Measurements from ENCODE around the gene SLC10A1.

SLC10A1 gene

DNA sequence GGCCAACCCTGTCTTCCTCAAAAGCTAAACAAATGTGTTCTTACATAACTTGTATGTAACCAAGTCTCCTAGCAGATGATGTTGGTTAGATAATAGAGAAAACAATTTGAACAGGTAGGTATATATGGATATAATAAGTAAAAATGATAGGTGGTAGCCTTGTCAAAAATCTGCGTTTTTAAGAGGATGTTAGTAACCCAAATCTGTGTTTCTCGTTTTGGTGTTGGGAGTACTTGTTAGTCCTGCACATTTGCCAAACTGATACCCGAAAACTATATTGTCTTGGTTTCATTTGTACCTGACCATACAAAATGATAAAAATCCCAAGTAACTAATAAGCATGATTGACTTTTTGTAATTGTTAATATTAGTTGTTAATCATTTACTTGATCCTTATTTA, 22.0 kb downstream of the SLC10A1 start:
- H3K27me3 ChIP-seq = no peaks in the 10 kb centered on the region
- intact Hi-C loops (cut with DNase I; ENCODE audit: low total_unique reads) = no loop called here
- H3K4me1 ChIP-seq = peaks cover 0 to 49% (median 19%) of the 10 kb centered on the region in 4 donors
- TF ChIP-seq, protein P1, sequence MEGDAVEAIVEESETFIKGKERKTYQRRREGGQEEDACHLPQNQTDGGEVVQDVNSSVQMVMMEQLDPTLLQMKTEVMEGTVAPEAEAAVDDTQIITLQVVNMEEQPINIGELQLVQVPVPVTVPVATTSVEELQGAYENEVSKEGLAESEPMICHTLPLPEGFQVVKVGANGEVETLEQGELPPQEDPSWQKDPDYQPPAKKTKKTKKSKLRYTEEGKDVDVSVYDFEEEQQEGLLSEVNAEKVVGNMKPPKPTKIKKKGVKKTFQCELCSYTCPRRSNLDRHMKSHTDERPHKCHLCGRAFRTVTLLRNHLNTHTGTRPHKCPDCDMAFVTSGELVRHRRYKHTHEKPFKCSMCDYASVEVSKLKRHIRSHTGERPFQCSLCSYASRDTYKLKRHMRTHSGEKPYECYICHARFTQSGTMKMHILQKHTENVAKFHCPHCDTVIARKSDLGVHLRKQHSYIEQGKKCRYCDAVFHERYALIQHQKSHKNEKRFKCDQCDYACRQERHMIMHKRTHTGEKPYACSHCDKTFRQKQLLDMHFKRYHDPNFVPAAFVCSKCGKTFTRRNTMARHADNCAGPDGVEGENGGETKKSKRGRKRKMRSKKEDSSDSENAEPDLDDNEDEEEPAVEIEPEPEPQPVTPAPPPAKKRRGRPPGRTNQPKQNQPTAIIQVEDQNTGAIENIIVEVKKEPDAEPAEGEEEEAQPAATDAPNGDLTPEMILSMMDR (IDR thresholded peaks at IDR 0.05) = no peak
- H3K36me3 ChIP-seq = peaks cover 90 to 95% (median 91%) of the 10 kb centered on the region in 3 donors
- no peak overlapping the region for H3K4me3 ChIP-seq
- H3K27ac ChIP-seq = no peak overlapping the region
- no peaks in the 10 kb centered on the region for H3K9me3 ChIP-seq
- DNase-seq = no peak

DNA sequence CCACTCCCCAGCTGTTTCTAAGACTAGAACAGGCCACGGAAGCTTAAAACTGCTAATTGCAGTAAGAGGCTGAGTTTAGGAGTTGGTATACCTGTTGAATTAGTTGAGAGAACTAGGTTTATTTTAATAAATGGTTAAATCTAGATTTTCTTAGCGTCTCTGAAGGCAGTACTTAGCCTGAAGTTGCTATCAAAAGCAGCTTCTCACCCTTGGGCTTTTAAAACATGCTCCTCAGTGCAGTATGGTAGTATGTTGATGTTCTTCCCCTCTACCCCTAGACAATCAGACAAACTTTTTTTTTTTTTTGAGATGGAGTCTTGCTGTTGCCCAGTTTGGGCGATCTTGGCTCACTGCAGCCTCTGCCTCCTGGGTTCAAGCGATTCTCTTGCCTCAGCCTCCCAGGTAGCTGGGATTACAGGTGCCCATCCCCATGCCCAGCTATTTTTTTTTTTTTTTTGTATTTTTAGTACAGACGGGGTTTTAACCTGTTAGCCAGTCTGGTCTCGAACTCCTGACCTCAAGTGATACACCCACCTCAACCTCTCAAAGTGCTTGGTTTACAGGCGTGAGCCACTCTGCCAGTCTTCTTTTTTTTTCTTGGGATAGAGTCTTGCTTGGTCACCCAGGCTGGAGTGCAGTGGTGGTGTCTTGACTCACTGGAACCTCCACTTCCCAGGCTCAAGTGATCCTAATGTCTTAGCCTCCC, 23.3 kb downstream of the SLC10A1 start:
- Histone ChIP-seq H3K27me3 (no peaks in the 10 kb centered on the region), H3K36me3 (peaks cover 91 to 95% (median 95%) of the 10 kb centered on the region in 3 donors), H3K4me3 (no peak overlapping the region), H3K27ac (no peak overlapping the region), H3K4me1 (peaks cover 0 to 62% (median 30%) of the 10 kb centered on the region in 4 donors), H3K9me3 (no peaks in the 10 kb centered on the region)
- intact Hi-C loops (cut with DNase I; ENCODE audit: low total_unique reads) = no loop called here
- no peak for DNase-seq
- TF ChIP-seq, protein P1 (IDR thresholded peaks at IDR 0.05) = no peak

DNA sequence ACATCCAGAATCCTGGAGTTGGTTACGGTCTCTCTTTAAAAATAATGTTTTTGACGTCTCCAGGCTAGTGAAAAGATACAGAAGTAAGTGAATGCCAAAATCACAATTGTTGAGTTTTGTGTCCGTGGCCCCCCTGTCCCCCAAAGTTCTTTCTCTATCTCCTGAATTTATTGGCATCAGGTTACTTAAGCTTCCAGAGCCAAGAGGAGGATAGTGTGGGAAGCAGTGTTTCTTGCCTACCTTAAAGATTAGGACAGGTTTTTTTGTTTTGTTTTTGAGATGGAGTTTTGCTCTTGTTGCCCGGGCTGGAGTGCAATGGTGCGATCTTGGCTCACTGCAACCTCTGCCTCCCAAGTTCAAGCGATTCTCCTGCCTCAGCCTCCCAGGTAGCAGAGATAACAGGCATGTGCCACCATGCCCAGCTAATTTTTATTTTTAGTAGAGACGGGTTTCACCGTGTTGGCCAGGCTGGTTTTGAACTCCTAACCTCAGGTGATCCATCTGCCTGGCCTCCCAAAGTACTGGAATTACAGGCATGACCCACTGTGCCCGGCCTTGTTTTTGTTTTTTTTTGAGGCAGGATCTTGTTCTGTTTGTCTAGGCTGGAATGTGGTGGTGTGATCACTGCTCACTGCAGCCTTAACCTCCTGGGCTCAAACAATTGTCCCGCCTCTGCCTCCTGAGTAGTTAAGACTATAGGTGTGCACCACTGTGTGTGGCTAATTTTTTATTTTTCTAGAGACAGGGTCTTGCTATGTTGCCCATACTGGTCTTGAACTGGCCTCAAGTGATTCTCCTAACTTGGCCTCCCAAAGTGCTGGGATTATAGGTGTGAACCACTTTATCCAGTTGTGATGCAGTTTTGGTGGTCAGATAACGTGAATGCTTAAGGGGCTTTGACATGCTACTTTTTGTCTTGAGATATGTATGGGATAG, 24.7 kb downstream of the SLC10A1 start:
- no peak overlapping the region for H3K27ac ChIP-seq
- DNase-seq = no peak
- H3K4me3 ChIP-seq = no peak overlapping the region
- H3K27me3 ChIP-seq = no peaks in the 10 kb centered on the region
- no peaks in the 10 kb centered on the region for H3K9me3 ChIP-seq
- H3K4me1 ChIP-seq = peaks cover 0 to 70% (median 37%) of the 10 kb centered on the region in 4 donors
- TF ChIP-seq, protein P1 (IDR thresholded peaks at IDR 0.05) = no peak
- H3K36me3 ChIP-seq = peaks cover 88 to 95% (median 91%) of the 10 kb centered on the region in 3 donors
- intact Hi-C loops (cut with DNase I; ENCODE audit: low total_unique reads) = no loop called here

DNA sequence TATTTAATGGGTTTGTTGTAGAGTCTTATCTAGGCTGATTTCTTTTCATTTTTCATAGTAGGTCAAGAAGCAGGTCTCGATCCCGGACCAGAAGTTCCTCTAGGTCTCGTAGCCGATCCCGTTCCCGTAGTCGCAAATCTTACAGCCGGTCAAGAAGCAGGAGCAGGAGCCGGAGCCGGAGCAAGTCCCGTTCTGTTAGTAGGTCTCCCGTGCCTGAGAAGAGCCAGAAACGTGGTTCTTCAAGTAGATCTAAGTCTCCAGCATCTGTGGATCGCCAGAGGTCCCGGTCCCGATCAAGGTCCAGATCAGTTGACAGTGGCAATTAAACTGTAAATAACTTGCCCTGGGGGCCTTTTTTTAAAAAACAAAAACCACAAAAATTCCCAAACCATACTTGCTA, 25.9 kb downstream of the SLC10A1 start:
- TF ChIP-seq, protein P1 (IDR thresholded peaks at IDR 0.05) = no peak
- peaks cover 0 to 67% (median 41%) of the 10 kb centered on the region in 4 donors for H3K4me1 ChIP-seq
- peaks cover 80 to 84% (median 82%) of the 10 kb centered on the region in 3 donors for H3K36me3 ChIP-seq
- no peak overlapping the region for H3K4me3 ChIP-seq
- H3K27ac ChIP-seq = no peak overlapping the region
- DNase-seq = no peak
- intact Hi-C loops (cut with DNase I; ENCODE audit: low total_unique reads) = no loop called here
- H3K9me3 ChIP-seq = no peaks in the 10 kb centered on the region
- peaks cover 0 to 2% of the 10 kb centered on the region in 2 donors for H3K27me3 ChIP-seq

DNA sequence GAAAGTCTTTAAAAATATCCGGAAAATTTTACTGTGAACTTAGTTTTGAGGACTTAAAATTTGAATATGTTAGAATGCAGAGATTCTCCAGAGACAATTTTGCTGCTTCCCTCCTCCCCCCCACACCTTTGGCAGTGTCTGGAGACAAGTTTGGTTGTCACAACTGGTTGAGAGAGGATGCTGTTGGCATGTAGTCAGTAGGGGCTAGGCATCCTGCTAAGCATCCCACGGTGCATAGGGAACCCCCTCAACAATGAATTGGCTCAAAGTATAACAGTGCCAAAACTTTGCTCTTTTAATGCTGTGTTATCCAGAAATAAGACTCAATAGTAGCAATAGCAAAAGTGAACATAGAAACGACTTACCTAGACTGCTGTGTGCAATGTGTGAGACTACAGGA, 26.5 kb downstream of the SLC10A1 start:
- DNase-seq = no peak
- TF ChIP-seq, protein P1 (IDR thresholded peaks at IDR 0.05) = no peak
- Histone ChIP-seq H3K9me3 (no peaks in the 10 kb centered on the region), H3K36me3 (peaks cover 74 to 78% (median 76%) of the 10 kb centered on the region in 3 donors), H3K27me3 (peaks cover 0 to 2% of the 10 kb centered on the region in 2 donors), H3K27ac (no peak overlapping the region), H3K4me1 (peaks cover 0 to 66% (median 41%) of the 10 kb centered on the region in 4 donors), H3K4me3 (no peak overlapping the region)
- intact Hi-C loops (cut with DNase I; ENCODE audit: low total_unique reads) = no loop called here
